Activated naive CD4-positive, alpha-beta T cell treated with anti-CD3 and anti-CD28 coated beads, Interleukin-2, amount 10 ng/mL, durations not matched to agents 7 days and 5 days (primary cell): ENCODE data around the gene RETREG1.
A peak's percentile ranks its signal among the peaks of the same experiment; 100 is the strongest.
"Not testable (repeated sequence)": the region's sequence is repeated elsewhere in the genome, so short reads cannot be mapped to it uniquely, and the experiment has no call there.

Source experiments
- CTCF ChIA-PET: fragments of 350-600 bp; sonication (Branson Sonifier 250); formaldehyde crosslinking; loops from one replicate; lab custom pipeline; 2021; ENCODE audit warnings: antibody characterized with exemption; lab: Charles Lee
- DNase-seq: peaks from one replicate; pipeline ENCODE4 v3.0.0-alpha.2; 2020
- H3K27ac Mint-ChIP-seq: one replicate; pipeline ENCODE4 v1.8.0; 2021; ENCODE audit warnings: mild to moderate bottlenecking, moderate library complexity, mixed read lengths
- H3K27me3 Mint-ChIP-seq: one replicate; pipeline ENCODE4 v1.8.0; 2021; ENCODE audit warnings: mild to moderate bottlenecking, mixed read lengths
- H3K36me3 Mint-ChIP-seq: one replicate; pipeline ENCODE4 v1.8.0; 2021; ENCODE audit warnings: mixed read lengths
- H3K4me1 Mint-ChIP-seq: one replicate; pipeline ENCODE4 v1.8.0; 2021; ENCODE audit warnings: mixed read lengths
- H3K4me3 Mint-ChIP-seq: one replicate; pipeline ENCODE4 v1.8.0; 2021; ENCODE audit warnings: mild to moderate bottlenecking, moderate library complexity, mixed read lengths
- H3K9me3 Mint-ChIP-seq: one replicate; pipeline ENCODE4 v1.8.0; 2021; ENCODE audit warnings: mixed read lengths

RETREG1 gene

GRCh38 chr5:16616536-16617273 is at the start of gene RETREG1:
Gene RETREG1, minus strand, starts transcription at chr5:16616997. Its CDS starts 26 bp downstream, at chr5:16616971.
- peaks cover 44% of the 10 kb centered on the region for H3K4me1 Mint-ChIP-seq
- H3K27ac Mint-ChIP-seq = peak within 1 kb of the TSS; percentile 97
- no peaks in the 10 kb centered on the region for H3K9me3 Mint-ChIP-seq
- CTCF ChIA-PET = interaction anchor here (2.2 to 3.2 kb wide), 2 partner anchors 10 to 50 kb away, joined by 11 to 16 read pairs; no protein-coding TSS in a partner anchor
- H3K36me3 Mint-ChIP-seq = peaks cover 31% of the 10 kb centered on the region
- peak within 1 kb of the TSS; percentile 99 for H3K4me3 Mint-ChIP-seq
- peaks cover 3% of the 10 kb centered on the region for H3K27me3 Mint-ChIP-seq
- peak; percentile 87 for DNase-seq

- CTCF ChIA-PET = interaction anchor here (0.8 to 4.8 kb wide), 17 partner anchors 9 to 512 kb away, joined by 3 to 19 read pairs (median 4); partner anchors contain the start of gene RETREG1
- Mint-ChIP-seq H3K27me3 (peaks cover 20% of the 10 kb centered on the region), H3K4me3 (no peak overlapping the region), H3K9me3 (no peaks in the 10 kb centered on the region), H3K4me1 (peaks cover 2% of the 10 kb centered on the region), H3K27ac (no peak overlapping the region), H3K36me3 (no peaks in the 10 kb centered on the region)
- peak; percentile 21 for DNase-seq
Measured at GRCh38 chr5:16666130-16666882, 49.5 kb upstream of the RETREG1 start.

- no peak overlapping the region for H3K27ac Mint-ChIP-seq
- H3K9me3 Mint-ChIP-seq = no peaks in the 10 kb centered on the region
- H3K4me1 Mint-ChIP-seq = peaks cover 2% of the 10 kb centered on the region
- DNase-seq = no peak
- peaks cover 13% of the 10 kb centered on the region for H3K27me3 Mint-ChIP-seq
- H3K4me3 Mint-ChIP-seq = no peak overlapping the region
- CTCF ChIA-PET = interaction anchor here (1.5 to 4.8 kb wide), 10 partner anchors 8 to 505 kb away, joined by 3 to 19 read pairs (median 10); partner anchors contain the start of gene RETREG1
- no peaks in the 10 kb centered on the region for H3K36me3 Mint-ChIP-seq
Measured at GRCh38 chr5:16665601-16666000, 48.8 kb upstream of the RETREG1 start.

- DNase-seq = no peak
- Mint-ChIP-seq H3K27me3 (peaks cover 12% of the 10 kb centered on the region), H3K9me3 (no peaks in the 10 kb centered on the region), H3K36me3 (no peaks in the 10 kb centered on the region), H3K4me1 (peaks cover 2% of the 10 kb centered on the region), H3K4me3 (no peak overlapping the region), H3K27ac (no peak overlapping the region)
- CTCF ChIA-PET = interaction anchor here (0.6 to 2.1 kb wide), 2 partner anchors 114 to 528 kb away, joined by 4 read pairs; no protein-coding TSS in a partner anchor
Measured at GRCh38 chr5:16664368-16664767, 47.6 kb upstream of the RETREG1 start.

GRCh38 chr5:16663840-16664239 is 47.0 kb upstream of the RETREG1 start:
- no peak overlapping the region for H3K4me3 Mint-ChIP-seq
- H3K27me3 Mint-ChIP-seq = peaks cover 13% of the 10 kb centered on the region
- no peaks in the 10 kb centered on the region for H3K9me3 Mint-ChIP-seq
- H3K27ac Mint-ChIP-seq = no peak overlapping the region
- peaks cover 2% of the 10 kb centered on the region for H3K4me1 Mint-ChIP-seq
- CTCF ChIA-PET = interaction anchor here (0.6 kb wide), 1 partner anchor 529 kb away, joined by 4 read pairs; no protein-coding TSS in a partner anchor
- DNase-seq = no peak
- no peaks in the 10 kb centered on the region for H3K36me3 Mint-ChIP-seq

GRCh38 chr5:16661713-16662112 is 44.9 kb upstream of the RETREG1 start:
- peaks cover 14% of the 10 kb centered on the region for H3K27me3 Mint-ChIP-seq
- CTCF ChIA-PET = interaction anchor here (0.8 kb wide), 1 partner anchor 205 kb away, joined by 4 read pairs; no protein-coding TSS in a partner anchor
- DNase-seq = no peak
- H3K4me1 Mint-ChIP-seq = peaks cover under 1% of the 10 kb centered on the region
- no peaks in the 10 kb centered on the region for H3K36me3 Mint-ChIP-seq
- H3K9me3 Mint-ChIP-seq = no peaks in the 10 kb centered on the region
- H3K4me3 Mint-ChIP-seq = no peak overlapping the region
- H3K27ac Mint-ChIP-seq = no peak overlapping the region

GRCh38 chr5:16660982-16661381 is 44.2 kb upstream of the RETREG1 start:
- Mint-ChIP-seq H3K27me3 (peaks cover 10% of the 10 kb centered on the region), H3K36me3 (no peaks in the 10 kb centered on the region), H3K4me3 (no peak overlapping the region), H3K9me3 (no peaks in the 10 kb centered on the region), H3K4me1 (no peaks in the 10 kb centered on the region), H3K27ac (no peak overlapping the region)
- CTCF ChIA-PET = interaction anchor here (0.8 kb wide), 1 partner anchor 204 kb away, joined by 4 read pairs; no protein-coding TSS in a partner anchor
- DNase-seq = no peak

GRCh38 chr5:16659536-16659935 is 42.7 kb upstream of the RETREG1 start:
- CTCF ChIA-PET = no interaction called here

GRCh38 chr5:16656561-16657191 is 39.9 kb upstream of the RETREG1 start:
- H3K4me3 Mint-ChIP-seq = no peak overlapping the region
- H3K27ac Mint-ChIP-seq = no peak overlapping the region
- no peaks in the 10 kb centered on the region for H3K9me3 Mint-ChIP-seq
- peaks cover 6% of the 10 kb centered on the region for H3K27me3 Mint-ChIP-seq
- no peaks in the 10 kb centered on the region for H3K4me1 Mint-ChIP-seq
- DNase-seq = no peak
- CTCF ChIA-PET = interaction anchor here (0.8 to 3.2 kb wide), 3 partner anchors 10 to 51 kb away, joined by 3 to 14 read pairs (median 3); no protein-coding TSS in a partner anchor
- H3K36me3 Mint-ChIP-seq = no peaks in the 10 kb centered on the region

More at GRCh38 chr5:16659536-16659935, 42.7 kb upstream of the RETREG1 start:
- no peak overlapping the region for H3K4me3 Mint-ChIP-seq
- H3K27ac Mint-ChIP-seq = no peak overlapping the region
- no peaks in the 10 kb centered on the region for H3K9me3 Mint-ChIP-seq
- no peaks in the 10 kb centered on the region for H3K36me3 Mint-ChIP-seq
- H3K4me1 Mint-ChIP-seq = no peaks in the 10 kb centered on the region
- H3K27me3 Mint-ChIP-seq = peaks cover 9% of the 10 kb centered on the region
- DNase-seq = no peak

- Mint-ChIP-seq H3K4me3 (no peak overlapping the region), H3K4me1 (no peaks in the 10 kb centered on the region), H3K27me3 (peaks cover 6% of the 10 kb centered on the region), H3K27ac (no peak overlapping the region), H3K36me3 (no peaks in the 10 kb centered on the region), H3K9me3 (peaks cover 4% of the 10 kb centered on the region)
- CTCF ChIA-PET = no interaction called here
- DNase-seq = no peak
Measured at GRCh38 chr5:16654647-16655334, 38.0 kb upstream of the RETREG1 start.

- not testable (repeated sequence) for H3K27me3 Mint-ChIP-seq, H3K27ac Mint-ChIP-seq, H3K4me3 Mint-ChIP-seq, H3K36me3 Mint-ChIP-seq, DNase-seq
- CTCF ChIA-PET = interaction anchor here (1.0 kb wide), 1 partner anchor 41 kb away, joined by 3 read pairs; no protein-coding TSS in a partner anchor
- H3K4me1 Mint-ChIP-seq = peaks cover 12% of the 10 kb centered on the region
- peaks cover 20% of the 10 kb centered on the region for H3K9me3 Mint-ChIP-seq
Measured at GRCh38 chr5:16648739-16649138, 31.9 kb upstream of the RETREG1 start.

GRCh38 chr5:16644301-16644889 is 27.6 kb upstream of the RETREG1 start:
- CTCF ChIA-PET = no interaction called here
- Mint-ChIP-seq H3K27me3 (peaks cover 10% of the 10 kb centered on the region), H3K36me3 (peaks cover 1% of the 10 kb centered on the region), H3K4me3 (no peak overlapping the region), H3K4me1 (peaks cover 14% of the 10 kb centered on the region), H3K9me3 (peaks cover 16% of the 10 kb centered on the region), H3K27ac (peak overlapping the region; percentile 33)
- peak; percentile 38 for DNase-seq

GRCh38 chr5:16642867-16643266 is 26.1 kb upstream of the RETREG1 start:
- no peak overlapping the region for H3K27ac Mint-ChIP-seq
- peaks cover 16% of the 10 kb centered on the region for H3K27me3 Mint-ChIP-seq
- peaks cover 17% of the 10 kb centered on the region for H3K9me3 Mint-ChIP-seq
- CTCF ChIA-PET = no interaction called here
- H3K4me1 Mint-ChIP-seq = peaks cover 14% of the 10 kb centered on the region
- no peak overlapping the region for H3K4me3 Mint-ChIP-seq
- DNase-seq = no peak
- H3K36me3 Mint-ChIP-seq = peaks cover 1% of the 10 kb centered on the region
